ENCODE data around the gene SLC23A1.

Gene SLC23A1

DNA sequence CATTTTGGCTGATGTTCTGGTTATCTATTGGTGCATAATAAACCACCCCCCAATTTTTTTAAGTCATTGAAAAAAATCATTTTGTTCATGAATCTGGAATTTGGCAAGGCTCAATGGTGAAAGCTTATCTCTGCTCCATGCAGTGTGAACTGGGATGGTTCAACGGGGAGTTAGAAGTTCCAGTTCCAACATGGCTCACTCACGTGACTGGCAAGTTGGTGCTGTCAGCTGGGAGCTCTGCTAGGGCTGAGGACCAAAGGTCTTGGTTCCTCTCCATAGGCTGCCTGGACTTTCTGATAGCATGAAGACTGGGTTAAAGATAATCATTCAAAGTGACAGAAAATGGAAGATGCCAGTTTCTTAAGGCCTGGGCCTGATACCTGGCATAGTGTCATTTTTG lies 23.9 kb upstream of the SLC23A1 start:
- no peak for DNase-seq

DNA sequence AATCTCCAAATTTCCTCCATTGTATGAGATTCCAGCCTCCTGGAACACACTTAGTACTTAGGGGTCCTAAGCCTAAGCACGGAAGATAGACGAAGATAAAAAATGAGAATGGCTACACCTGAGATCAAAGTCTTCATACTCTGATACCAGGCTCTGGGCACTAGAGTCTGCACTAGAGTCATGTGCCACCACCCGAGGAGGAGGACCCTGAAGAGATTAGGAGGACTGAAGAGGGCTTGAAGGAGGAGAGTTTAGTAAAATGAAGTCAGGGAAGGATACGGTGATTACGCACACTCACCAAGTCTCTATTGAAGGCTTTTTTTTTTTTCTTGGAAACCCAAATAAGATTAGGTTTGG lies 21.4 kb upstream of the SLC23A1 start:
- no peak for DNase-seq

DNA sequence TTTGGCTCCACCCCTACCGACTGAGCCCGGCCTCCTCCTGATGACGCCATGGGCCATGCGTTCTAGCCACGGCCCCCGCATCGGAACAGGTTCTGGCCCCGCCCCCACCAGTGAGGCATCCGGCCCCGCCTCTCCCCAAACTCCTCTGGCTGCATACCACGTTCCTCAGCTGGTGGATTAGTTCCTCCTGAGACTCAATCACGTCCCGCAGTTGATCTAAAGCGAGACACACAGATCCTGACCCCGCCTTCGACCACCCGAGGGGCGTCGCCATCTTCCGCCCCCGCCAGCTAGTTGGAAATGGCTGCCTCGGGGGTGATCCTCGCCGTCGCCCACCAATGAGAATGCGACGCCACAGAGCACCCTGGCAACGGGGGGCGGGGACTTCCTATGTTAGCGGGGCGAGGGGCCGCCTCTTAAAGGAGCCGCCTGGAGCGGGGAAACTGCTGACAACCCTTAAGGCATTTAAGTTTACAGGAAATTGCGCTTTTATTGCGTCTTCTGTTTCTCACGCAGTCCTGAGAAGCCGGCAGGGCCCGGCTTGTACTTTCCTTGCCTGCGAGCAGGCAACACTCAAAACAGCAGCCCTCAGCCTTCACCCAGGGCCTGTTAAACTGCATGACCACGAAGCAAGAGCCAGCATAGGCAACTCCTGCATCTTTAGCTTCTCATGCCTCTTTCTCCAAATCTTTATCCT lies 20.8 kb upstream of the SLC23A1 start, which contains the start of gene SPATA24:
Gene SPATA24 (minus strand): TSS at position 303 of the 697 bp plus-strand sequence. CDS start 29 bp downstream, at position 274.
- peak; percentile 99 for DNase-seq

DNA sequence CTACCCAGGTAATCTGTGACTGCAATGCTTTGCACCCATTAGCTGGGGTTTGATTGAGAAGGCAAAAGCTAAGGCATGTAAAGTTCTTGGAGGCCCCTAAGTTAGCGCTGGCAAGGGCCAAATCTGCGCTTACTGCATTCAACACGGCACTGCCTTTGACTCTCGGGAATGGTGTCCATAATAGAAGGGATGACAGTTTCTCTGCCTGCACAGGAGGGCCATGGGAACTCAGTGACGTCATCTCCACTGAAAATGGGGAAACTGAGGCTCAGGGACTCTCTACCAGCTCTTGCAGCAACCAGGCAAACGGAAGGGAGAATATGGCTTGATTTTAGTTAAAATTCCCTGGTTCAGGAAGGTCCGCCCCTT lies 20.3 kb upstream of the SLC23A1 start:
- no peak for DNase-seq

DNA sequence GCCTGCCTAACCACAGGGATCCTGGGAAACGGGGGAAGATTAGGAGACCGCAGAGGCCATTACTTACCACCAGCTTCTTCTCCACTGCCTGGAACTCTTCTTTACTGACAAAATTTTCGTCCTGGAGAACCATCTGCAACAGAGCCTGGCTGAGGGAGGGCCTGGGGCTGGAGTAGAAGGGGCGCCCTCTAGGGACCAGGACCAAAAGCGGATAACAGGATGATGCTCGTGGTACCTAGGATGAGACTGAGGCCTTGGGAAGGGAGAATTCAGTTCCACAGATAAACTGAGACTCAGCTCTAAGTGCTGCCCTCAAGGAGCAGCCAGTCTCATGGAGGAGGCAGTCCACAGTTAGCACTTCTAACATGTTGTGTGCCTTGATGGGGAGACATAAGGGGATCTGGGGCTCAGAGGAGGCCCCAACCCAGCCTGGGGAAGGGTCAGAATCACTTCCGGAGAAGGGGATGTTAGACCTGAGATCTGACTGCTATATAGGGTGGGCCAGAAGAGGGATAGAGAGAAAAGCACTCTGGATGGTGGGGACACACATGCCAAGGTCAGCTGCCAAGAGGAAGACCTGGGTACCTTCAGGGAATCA lies 19.6 kb upstream of the SLC23A1 start:
- DNase-seq = no peak

DNA sequence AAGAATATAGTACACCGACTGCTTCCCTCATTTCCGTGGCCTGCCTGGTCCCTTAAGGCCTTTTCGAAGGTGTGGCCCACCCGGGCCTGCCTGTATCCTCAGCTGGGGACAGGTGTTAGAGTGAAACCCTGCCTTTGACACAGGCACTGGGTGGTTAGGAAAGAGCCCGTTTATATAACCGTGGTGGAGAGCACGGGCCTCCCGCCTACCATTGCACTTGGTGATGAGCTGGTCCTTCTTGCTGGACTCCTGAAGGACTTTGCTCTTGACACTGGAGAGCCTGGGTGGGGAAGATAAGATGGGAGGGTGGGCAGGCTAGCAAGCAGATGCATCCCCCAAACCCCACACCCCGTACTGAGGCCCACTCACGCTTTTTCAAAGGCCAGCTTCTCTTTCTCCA lies 18.4 kb upstream of the SLC23A1 start:
- no peak for DNase-seq

DNA sequence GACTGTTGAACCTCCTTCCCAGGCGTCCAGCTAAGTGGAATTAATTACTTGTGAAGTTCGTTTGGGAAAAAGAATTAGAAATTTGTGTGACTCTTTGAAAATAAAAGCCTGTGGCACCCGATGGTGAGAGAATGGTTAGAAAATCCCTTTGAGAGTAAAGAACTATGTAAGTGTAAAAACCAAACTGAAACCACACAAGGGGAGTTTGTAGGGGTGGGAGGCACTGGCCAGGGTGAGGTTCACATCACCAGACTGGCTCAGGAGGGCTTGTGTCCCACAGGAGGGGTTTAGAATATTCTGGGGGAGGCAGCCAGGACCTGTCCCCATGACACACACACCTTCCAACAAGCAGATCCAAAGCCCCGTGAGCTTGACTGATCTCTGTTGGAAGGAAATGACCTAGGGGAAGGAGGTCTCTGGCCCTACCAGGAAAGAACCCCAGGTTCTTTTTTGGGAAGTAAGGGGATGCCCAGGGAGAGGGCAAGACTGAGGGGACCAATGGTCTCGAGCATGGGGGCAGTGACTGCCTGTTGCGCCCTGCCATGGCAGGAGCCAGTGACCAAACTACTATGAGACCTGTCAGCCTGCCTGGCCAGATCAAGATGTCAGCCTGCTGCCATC lies 16.5 kb upstream of the SLC23A1 start:
- DNase-seq = no peak

DNA sequence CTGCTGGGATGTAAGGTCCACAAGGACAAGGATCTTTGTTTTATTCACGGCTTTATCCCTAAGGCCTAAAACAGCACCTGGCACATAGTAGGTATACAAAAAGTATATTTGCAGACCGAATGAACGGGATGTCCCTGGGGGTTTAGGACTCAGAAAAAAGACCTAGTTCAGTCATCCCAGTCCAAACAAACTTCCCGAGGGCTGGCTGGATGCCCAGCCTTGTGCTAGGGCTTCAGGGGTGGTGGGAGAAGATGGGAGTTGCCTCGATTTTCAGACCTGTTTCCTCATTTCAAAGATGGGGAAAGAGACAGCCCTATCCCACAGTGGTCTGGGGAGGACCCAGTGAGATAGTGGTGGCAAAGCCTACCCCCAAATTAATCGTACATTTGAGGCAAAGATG lies 14.8 kb upstream of the SLC23A1 start:
- no peak for DNase-seq

DNA sequence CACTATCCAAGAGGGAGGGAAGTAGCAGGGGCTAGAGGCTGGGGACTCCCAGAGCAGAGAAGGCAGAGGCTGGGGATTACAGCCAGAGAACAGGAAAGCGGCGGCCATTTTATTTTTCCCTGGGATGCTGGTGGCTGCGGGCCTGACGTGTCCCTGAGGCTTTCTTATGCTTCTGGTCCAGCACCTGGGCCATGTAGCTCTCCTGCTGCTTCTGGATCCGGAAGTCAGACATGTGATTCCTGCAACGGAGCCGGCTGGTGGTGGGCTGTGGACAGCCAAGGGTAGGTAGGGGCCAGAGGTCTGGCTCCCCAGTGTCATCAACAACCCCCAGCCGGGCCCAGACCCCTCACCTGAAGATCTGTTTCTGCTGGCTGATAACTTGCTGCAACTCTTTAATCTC lies 13.6 kb upstream of the SLC23A1 start:
- no peak for DNase-seq

DNA sequence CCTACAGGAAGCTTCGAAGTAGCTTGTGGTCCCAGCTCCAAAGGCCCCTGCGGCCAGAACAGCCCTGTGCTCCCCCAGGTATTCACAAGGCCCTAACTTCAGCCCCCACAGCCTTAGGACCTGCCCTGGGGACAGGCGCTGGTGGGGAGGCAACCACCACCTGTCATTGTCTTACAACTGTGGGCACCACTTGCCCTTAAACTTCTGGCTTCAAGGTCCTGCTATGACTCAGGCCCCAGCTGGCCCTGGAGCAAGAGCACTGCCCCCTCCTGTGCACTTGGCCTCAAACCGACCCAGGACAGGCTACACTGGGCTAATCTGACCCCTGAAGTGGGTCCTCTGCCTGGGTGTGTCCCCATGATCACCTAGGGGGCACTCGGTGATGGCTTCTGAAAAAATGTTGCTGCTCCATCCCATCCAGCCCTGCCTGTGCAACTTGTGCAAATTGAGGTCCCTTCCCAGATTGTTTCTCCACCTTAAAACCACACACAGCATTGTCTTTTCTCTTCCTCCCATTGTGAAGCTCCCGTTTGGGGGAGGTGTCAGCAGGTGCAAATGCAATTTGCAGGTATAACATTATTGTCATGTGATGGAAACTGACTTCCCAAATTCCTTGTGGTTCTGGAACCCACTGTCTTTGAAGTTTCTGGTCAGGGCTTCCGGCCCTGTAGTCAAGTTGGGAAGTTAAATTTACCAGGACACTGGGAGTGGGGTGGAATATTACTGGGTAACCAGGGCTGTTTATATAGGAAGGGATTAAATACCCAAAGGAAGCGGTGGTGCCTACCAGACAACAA lies 12.9 kb upstream of the SLC23A1 start:
- DNase-seq = no peak

DNA sequence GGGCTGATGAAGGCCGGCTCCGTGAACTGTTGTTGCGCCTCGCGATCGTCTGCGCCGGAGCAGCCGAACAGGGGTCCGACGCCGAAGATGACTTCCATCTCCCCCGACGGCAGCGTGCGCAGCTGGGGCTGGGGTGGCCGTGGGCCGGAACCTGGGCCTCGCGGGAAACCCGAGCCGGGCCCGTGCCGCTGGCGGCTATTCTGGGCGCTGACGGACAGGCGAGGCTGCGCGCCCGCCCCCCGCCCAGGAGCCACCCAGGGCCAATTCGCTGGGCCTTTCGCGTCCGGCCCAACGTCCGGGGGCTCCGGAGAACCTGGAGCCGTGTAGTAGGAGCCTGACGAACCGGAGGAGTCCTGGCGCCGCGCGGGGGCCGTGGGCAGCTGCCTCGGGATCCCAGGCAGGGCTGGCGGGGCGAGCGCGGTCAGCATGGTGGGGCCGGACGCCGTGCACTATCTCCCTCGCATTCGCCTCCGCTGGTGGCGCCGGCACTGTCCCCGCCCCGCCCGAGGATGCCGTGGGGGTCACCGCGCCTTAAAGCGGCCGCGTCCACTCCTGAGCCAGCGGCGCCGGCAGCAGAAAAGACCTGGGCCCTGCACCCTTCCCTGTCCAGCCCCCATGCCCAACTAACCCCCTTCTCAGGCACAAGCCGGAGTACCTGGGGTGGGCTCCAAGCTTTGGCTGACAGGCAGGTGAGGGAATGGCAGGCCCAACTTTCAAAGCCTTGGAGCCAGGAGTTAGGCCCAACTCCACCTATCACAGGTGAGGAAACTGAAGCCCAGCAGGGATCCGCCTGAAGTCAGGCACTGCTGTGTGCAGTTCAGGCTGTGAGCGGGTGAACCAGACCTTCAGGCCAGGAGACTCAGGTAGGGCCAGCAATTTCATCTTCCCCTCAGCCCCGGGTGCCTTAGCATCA lies 11.8 kb upstream of the SLC23A1 start, which contains the start of gene PROB1:
Gene PROB1 (minus strand): TSS at position 451 of the 913 bp plus-strand sequence. CDS start 23 bp downstream, at position 428.
- DNase-seq = peak; percentile 39

DNA sequence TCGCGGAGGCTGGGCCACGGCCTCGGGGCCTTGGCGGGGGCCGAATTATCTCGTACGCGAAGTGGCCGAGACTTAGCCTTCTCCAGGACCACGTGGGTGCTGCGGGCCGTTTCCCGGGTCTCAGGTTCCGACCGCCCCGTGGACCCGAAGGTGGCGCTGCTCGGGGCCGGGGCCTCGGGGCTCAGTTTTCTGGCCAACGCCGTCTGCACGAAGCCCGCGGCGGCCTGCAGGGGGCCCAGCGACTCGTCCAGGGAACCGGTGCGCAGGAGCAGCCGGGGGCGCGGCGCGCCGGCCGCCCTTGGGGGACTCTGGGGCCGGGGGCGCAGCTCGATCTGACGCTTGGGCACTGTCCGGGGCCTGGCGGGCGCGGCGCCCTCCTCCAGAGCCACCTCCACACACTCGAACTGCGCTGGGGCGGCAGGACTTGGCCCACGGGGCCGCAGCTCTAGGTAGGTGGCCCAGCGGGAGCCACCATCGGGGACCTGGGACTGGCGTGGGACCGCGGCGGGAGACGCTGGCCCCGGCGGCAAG lies 11.1 kb upstream of the SLC23A1 start:
- DNase-seq = peak; percentile 71

DNA sequence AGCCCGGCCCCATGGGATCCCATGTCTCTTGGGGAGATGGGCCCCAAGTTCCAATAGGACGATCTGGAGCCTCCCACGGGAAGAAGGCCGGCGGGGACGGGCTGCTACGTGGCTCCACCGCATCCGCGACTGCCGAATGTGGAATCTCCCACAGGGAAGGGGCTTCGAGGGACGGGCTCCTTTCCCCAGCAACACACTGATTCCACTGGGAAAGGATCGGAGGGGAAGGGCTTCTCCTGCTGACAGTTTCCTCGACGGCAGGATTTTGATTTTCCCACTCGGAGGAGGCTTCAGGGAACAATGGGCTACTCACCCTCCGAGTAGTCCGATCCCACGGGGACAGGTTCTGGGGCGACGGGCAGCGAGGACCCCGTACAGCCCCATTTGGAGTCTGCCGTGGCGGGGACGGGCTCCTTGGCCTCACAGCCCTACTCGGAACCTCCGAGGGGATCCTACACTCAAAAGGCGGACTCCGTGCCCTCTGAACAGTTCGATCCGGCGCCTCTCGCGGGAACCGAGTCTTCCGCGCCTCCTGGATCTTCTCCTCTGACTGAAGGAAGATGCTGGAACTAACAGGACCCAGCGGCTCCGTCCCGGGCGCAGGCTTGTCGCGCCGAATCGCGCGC lies 10.5 kb upstream of the SLC23A1 start:
- peak; percentile 63 for DNase-seq

DNA sequence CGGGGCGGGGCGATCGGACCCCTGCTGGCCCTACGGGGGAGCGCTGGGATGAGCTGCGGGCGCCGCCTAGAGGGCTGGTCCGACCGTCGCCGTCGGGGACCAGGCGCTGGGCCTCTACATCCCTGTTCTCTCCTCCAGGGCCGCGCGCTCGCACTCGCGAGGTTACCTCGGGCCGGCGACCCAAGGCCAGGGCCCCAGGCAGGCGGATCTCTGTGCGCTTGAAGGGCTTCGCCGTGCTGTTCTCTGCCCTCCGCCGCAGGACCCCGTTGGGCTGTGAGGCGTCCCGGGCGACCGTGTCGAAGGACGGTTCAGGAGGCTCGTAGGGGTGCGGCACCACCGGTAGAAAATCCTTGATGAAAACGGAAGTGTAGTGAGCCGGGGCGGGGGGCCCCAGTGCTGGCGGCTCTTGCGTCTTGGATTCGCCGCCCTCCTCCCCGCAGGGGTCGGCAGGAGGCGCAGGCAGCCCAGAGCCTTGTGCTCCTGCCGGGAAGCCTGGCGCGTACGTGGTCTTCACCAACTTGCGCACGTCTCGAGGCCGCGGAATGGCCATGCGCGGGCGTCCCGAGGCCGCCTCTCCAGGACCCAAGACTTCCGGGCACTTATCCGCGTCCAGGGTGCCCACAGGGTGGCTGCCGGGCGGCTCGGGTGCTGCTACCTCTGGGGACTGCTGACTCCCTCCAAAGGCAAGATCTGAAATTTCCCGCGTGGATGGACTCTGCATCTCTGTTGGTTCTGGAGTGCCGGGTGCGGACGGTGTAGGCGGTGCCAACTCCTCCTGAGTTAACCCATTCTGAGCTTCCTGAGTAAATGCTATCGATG lies 9.8 kb upstream of the SLC23A1 start:
- DNase-seq = peak; percentile 73

DNA sequence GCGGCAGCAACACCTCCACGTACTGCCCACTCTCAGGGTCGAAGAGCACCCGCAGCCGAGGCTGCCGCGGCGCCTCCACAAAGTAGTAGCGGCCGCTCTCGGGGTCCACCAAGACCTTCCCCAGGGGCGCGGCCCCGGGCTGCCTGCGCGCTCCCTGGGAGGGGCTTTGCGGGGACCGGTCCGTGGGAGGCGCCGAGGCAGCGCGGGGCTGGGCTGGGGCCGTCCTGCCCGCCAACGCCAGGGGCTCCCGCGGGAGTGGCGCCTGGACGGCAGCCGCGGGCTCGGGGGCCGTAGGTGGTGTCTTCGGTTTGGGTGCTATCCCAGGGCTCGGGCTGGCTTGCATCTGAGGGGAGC lies 9.2 kb upstream of the SLC23A1 start:
- no peak for DNase-seq

DNA sequence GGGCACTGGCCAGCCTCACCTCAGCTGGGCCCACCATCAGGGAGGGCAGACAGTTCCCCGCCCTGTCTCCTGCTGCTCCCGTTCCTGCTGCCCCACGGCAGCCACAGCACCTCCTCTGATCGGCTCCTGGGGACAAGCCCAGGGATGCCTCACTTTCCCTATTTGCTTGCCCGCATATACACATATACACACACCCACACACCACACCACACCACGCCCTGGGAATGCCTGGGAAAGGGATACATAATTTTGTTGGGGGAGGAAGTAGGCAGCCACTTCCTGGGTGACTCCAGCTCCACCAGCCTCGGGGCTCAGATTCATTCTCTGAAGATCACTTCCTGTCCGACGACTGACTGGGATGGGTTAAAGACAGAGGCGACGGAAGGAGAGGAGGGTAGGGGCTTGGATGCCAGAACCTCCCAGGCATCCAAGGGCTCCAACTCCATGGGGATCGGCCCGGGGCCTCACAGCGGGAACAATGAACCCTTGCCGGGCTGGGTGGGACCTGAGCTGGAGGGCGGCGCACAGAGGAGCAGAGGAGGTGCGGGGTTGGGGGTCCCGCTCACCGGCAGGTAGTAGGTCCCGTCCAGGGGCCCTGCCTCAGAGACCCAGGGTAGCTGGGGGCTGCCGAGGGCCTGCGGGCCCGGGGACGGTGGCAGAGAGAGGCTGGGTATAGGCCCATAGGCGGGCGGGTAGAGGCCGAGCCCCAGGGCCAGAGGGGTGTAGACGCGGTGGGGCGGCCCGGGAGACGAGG lies 8.7 kb upstream of the SLC23A1 start:
- no peak for DNase-seq

DNA sequence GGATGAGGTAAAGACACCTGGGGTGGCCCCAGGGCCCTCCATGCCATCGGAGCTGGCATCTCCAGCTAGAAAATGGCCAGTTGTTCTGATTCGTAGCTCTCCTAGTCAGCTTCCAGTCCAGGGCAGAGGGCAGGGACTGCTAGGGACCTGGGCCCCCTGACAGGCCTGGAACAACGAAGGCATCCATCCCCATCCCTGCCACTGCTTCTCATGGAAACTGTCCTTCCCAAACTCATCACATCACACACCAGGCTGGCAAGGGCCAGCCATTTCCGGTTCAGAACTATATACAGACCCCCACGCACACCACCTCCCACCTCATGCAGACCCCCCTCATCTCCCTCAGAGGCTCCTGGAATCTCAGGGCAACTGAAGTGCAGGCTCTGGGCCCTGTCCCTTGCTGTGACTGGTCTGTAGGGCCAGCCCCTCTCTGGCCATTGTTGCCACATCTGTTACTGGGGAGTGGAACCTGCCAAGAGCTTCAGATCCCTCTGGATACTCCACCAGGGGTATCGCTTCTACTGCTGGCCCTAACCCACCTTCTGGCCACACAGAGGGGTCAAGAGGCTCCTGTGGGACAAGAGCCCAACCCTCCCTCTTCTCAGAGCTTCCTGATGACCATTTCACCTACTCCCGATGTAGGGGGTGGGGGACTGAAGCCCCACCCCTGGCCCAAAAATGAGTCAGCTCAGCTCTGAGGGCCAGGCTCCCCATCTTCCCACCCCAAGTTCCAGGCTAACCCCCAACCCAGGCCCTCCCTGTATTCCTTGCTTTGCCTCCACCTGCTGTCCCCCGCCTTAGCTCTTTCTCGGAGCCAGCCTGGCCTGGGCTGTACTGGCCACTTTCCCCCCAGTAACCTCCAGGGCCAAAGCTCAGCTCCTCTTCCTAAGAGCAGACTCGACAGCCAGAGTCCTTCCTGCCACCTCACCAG lies 7.8 kb upstream of the SLC23A1 start:
- no peak for DNase-seq

DNA sequence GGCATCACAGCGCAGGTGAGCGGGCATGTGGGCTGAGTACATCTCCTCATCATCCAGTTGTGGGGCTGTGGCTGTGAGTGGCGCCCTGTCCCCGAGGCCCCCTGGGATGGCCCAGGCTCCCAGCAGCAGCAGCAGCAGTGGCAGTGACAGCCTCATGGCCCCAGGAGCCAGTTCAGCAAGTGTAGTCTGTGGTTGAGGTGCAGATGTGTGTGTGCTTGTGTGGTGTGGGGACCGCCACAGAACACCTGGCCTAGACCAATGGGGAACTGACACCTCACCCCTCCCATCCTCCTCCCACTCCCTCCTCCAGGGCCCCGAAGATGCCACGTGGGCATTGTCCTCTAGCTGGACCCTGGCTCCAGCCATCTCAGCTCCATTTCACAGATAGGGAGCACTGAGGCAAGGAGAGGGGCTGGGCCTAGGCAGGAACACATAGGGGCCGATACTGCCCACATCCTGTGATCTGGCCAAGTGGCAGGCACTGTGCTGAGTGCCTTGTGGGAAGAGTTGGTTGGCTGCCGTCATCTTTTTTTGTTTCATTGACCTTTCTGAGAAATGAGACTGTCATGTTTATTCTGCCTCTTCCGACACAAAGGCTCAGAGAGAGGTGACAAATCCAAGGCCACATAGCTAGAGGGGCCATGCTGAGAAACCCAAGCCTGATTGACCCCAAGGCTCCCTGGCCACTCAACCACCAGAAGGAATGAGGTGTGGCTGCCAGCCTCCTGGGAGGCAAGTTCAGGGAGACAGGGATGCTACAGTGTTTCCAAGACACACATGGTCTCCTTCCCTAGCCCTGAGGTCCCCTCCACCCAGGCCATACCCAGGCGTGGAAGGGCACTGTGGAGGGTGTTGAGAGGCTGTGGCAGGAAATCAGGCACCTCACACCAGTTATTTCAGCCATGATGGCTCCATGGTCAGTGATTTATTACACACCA lies 6.9 kb upstream of the SLC23A1 start, which contains the start of gene MZB1:
Gene MZB1 (minus strand): TSS at position 213 of the 938 bp plus-strand sequence. CDS start 57 bp downstream, at position 156.
- no peak for DNase-seq
